Caco-2 (cell line): ENCODE results near the gene OAT. TPM values are rescaled to one million over a fixed set of nuclear protein-coding genes. Genes with fewer than 3 reads are reported as not detected.

Experiments used
- BruUV-seq: library from RNA; stranded (reverse); fragments of 400-500 nt; replicated peaks from 2 replicates; lab custom pipeline; 2021; lab: Mats Ljungman, UMichigan
- CTCF ChIA-PET: fragments of 300-600 bp; sonication (Branson Sonifier 250); formaldehyde crosslinking; loops from one replicate; lab custom pipeline; 2022; ENCODE audit warnings: antibody characterized with exemption; lab: Charles Lee
- POLR2A ChIA-PET: fragments of 300-600 bp; sonication (Branson Sonifier 250); formaldehyde crosslinking; loops from one replicate; lab custom pipeline; 2022; ENCODE audit warnings: antibody characterized with exemption; lab: Charles Lee
- DNase-seq, 2 experiments: peaks; one replicate each; pipeline versions ENCODE4 v3.0.0 to v3.0.0-alpha.2; 2020 to 2022
- H3K27me3 ChIP-seq: replicated peaks from 2 replicates; pipeline ENCODE4 v1.6.0; 2011; ENCODE audit warnings: low read length; ENCODE audit not compliant: control insufficient read depth, insufficient read depth
- H3K36me3 ChIP-seq: 2 replicates; pipeline ENCODE4 v1.5.1; 2011; ENCODE audit warnings: low read length; ENCODE audit not compliant: control insufficient read depth, insufficient read depth
- H3K4me1 ChIP-seq: fragments of 250-450 bp; sonication (Bioruptor Pico); 2 replicates; pipeline ENCODE4 v1.5.1; 2020; ENCODE audit warnings: mild to moderate bottlenecking
- H3K4me3 ChIP-seq: 2 replicates; pipeline ENCODE4 v1.5.1; 2011; ENCODE audit warnings: low read depth, mild to moderate bottlenecking, control low read depth, low read length
- H3K9me3 ChIP-seq: fragments of 250-450 bp; sonication (Bioruptor Pico); 2 replicates; pipeline ENCODE4 v1.5.1; 2020; ENCODE audit warnings: mild to moderate bottlenecking, moderate library complexity
- H3K27ac Mint-ChIP-seq: one replicate; pipeline ENCODE4 v1.8.0; 2022; ENCODE audit warnings: mixed read lengths; ENCODE audit not compliant: unreplicated experiment
- H3K27me3 Mint-ChIP-seq: one replicate; pipeline ENCODE4 v1.8.0; 2022; ENCODE audit warnings: mixed read lengths; ENCODE audit not compliant: insufficient read depth, unreplicated experiment
- H3K36me3 Mint-ChIP-seq: one replicate; pipeline ENCODE4 v1.8.0; 2022; ENCODE audit warnings: mild to moderate bottlenecking, mixed read lengths; ENCODE audit not compliant: insufficient read depth, unreplicated experiment
- H3K4me1 Mint-ChIP-seq: one replicate; pipeline ENCODE4 v1.8.0; 2022; ENCODE audit warnings: low read depth, mixed read lengths; ENCODE audit not compliant: unreplicated experiment
- H3K4me3 Mint-ChIP-seq: one replicate; pipeline ENCODE4 v1.8.0; 2022; ENCODE audit warnings: mild to moderate bottlenecking, moderate library complexity, mixed read lengths; ENCODE audit not compliant: unreplicated experiment
- H3K9me3 Mint-ChIP-seq: one replicate; pipeline ENCODE4 v1.8.0; 2022; ENCODE audit warnings: mixed read lengths; ENCODE audit not compliant: unreplicated experiment
- intact Hi-C: fragments of 100-400 bp; cut with micrococcal nuclease; formaldehyde crosslinking; loops from one replicate; pipeline ENCODE4 v1.10.0; 2022; ENCODE audit not compliant: unreplicated experiment
- total RNA-seq: library from RNA; stranded (reverse); gene quantifications from 2 replicates; pipeline ENCODE4 v1.2.3, GENCODE V29; 2022
- TF ChIP-seq, protein P1 (sequence below), 2 experiments: fragments of 200-600 bp in 1 of 2; IDR thresholded peaks; 1 replicate in 1 of 2; 2 replicates in 1 of 2; pipeline versions ENCODE4 v1.5.1 to v1.8.0; 2011 to 2022; ENCODE audit warnings: antibody characterized with exemption in 1 of 2, control low read depth in 1 of 2, inconsistent platforms in 1 of 2, low read depth in 1 of 2, low read length in 1 of 2, mild to moderate bottlenecking in 1 of 2, moderate library complexity in 1 of 2; ENCODE audit not compliant: insufficient read depth in 1 of 2, severe bottlenecking in 1 of 2, unreplicated experiment in 1 of 2

OAT gene
- total RNA-seq, 1 experiment from 2014 or later, result 312 TPM

DNA sequence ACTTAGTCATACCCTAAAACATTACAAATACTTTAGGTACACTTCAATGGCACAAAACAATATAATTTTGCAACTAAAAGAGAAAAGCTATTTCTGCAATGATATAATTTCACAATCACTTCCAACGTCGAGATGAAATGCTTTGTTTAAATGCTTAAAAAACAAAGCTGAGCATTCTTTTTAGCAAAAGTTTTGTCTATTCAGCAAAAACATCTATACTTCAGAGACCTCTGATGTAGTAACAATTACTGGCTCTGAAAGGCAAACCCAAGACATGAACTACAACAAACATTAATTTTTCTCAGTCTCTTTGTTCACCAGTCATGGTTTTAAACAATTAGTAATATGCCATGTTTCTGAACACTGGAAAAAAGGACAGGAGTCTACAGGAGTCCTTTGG is 16.4 kb downstream of the OAT start:
- BruUV-seq, result no TSS peak
- no peak overlapping the region for H3K4me3 ChIP-seq
- H3K9me3 Mint-ChIP-seq, result no peaks in the 10 kb centered on the region
- POLR2A ChIA-PET, result no interaction called here
- no peak overlapping the region for H3K27ac Mint-ChIP-seq
- peaks cover 84% of the 10 kb centered on the region for H3K36me3 Mint-ChIP-seq
- no peaks in the 10 kb centered on the region for H3K27me3 ChIP-seq
- intact Hi-C loops, result loop anchor here (5.0 kb wide), 1 partner anchor 100 kb away; no protein-coding TSS in a partner anchor
- CTCF ChIA-PET, result no interaction called here
- no peaks in the 10 kb centered on the region for H3K27me3 Mint-ChIP-seq
- TF ChIP-seq, protein P1, sequence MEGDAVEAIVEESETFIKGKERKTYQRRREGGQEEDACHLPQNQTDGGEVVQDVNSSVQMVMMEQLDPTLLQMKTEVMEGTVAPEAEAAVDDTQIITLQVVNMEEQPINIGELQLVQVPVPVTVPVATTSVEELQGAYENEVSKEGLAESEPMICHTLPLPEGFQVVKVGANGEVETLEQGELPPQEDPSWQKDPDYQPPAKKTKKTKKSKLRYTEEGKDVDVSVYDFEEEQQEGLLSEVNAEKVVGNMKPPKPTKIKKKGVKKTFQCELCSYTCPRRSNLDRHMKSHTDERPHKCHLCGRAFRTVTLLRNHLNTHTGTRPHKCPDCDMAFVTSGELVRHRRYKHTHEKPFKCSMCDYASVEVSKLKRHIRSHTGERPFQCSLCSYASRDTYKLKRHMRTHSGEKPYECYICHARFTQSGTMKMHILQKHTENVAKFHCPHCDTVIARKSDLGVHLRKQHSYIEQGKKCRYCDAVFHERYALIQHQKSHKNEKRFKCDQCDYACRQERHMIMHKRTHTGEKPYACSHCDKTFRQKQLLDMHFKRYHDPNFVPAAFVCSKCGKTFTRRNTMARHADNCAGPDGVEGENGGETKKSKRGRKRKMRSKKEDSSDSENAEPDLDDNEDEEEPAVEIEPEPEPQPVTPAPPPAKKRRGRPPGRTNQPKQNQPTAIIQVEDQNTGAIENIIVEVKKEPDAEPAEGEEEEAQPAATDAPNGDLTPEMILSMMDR (IDR thresholded peaks at IDR 0.05; ENCODE audit: insufficient read depth in 1 of 2, low read depth in 1 of 2, low read length in 1 of 2, severe bottlenecking in 1 of 2, unreplicated experiment in 1 of 2), result no peak
- no peaks in the 10 kb centered on the region for H3K4me1 Mint-ChIP-seq
- no peaks in the 10 kb centered on the region for H3K9me3 ChIP-seq
- H3K4me1 ChIP-seq, result no peaks in the 10 kb centered on the region
- no peak overlapping the region for H3K4me3 Mint-ChIP-seq
- DNase-seq, result no peak
- H3K36me3 ChIP-seq, result peaks cover 6% of the 10 kb centered on the region; the same call in 1 of the 2 replicates

DNA sequence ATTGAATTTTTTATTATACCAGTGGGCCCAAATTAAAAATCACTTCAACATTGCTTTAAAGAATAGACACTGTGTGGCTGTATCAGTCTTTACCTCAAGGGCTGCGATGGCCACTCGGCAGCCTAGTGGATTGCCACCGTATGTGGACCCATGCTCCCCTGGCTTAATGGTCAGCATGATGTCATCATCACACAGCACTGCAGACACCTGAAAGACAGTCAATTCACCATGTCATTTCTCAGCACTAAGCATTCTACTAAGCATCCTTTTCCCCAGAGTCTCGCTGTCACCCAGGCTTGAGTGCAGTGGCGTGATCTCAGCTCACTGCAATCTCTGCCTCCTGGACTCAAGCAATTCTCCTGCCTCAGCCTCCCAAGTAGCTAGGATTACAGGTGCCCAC is 17.1 kb downstream of the OAT start:
- Histone ChIP-seq H3K36me3 (peaks cover 2% of the 10 kb centered on the region; the same call in 1 of the 2 replicates), H3K4me1 (no peaks in the 10 kb centered on the region), H3K4me3 (no peak overlapping the region), H3K27me3 (no peaks in the 10 kb centered on the region), H3K9me3 (no peaks in the 10 kb centered on the region)
- peaks cover 84% of the 10 kb centered on the region for H3K36me3 Mint-ChIP-seq
- no peaks in the 10 kb centered on the region for H3K9me3 Mint-ChIP-seq
- BruUV-seq, result no TSS peak
- no peak overlapping the region for H3K27ac Mint-ChIP-seq
- intact Hi-C loops, result loop anchor here (5.0 kb wide), 1 partner anchor 101 kb away; no protein-coding TSS in a partner anchor
- CTCF ChIA-PET, result no interaction called here
- POLR2A ChIA-PET, result no interaction called here
- no peaks in the 10 kb centered on the region for H3K27me3 Mint-ChIP-seq
- TF ChIP-seq, protein P1 (IDR thresholded peaks at IDR 0.05; ENCODE audit: insufficient read depth in 1 of 2, low read depth in 1 of 2, low read length in 1 of 2, severe bottlenecking in 1 of 2, unreplicated experiment in 1 of 2), result no peak
- no peak for DNase-seq
- H3K4me1 Mint-ChIP-seq, result no peaks in the 10 kb centered on the region
- no peak overlapping the region for H3K4me3 Mint-ChIP-seq

DNA sequence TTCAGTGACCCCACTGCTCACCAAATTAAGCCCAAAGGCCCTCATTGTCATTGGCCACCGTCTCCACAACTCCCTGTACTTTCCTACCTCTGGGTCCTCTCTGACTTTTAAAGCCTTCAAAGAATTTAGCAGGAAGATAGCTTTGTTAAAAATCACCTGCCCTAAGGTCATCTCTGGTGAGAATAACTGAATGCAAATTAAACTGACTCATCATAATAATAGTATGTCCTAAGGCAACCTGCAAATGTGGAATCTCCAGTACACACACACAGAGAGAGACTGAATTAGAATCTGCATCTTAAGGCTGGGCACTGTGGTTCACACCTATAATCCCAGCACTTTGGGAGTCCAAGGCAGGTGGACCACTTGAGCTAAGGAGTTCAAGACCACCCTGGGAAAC is 24.1 kb downstream of the OAT start:
- no peak for DNase-seq
- TF ChIP-seq, protein P1 (IDR thresholded peaks at IDR 0.05; ENCODE audit: insufficient read depth in 1 of 2, low read depth in 1 of 2, low read length in 1 of 2, severe bottlenecking in 1 of 2, unreplicated experiment in 1 of 2), result no peak
- H3K4me3 ChIP-seq, result no peak overlapping the region
- peaks cover 4% of the 10 kb centered on the region; the same call in 1 of the 2 replicates for H3K9me3 ChIP-seq
- peaks cover 6% of the 10 kb centered on the region for H3K4me1 Mint-ChIP-seq
- peaks cover 49% of the 10 kb centered on the region for H3K36me3 Mint-ChIP-seq
- BruUV-seq, result no TSS peak
- intact Hi-C loops, result no loop called here
- no peaks in the 10 kb centered on the region for H3K9me3 Mint-ChIP-seq
- no peak overlapping the region for H3K4me3 Mint-ChIP-seq
- H3K4me1 ChIP-seq, result no peaks in the 10 kb centered on the region; the same call in 1 of the 2 replicates
- ChIA-PET CTCF (interaction anchor here (0.7 kb wide), 1 partner anchor 9 kb away, joined by 3 read pairs; no protein-coding TSS in a partner anchor), POLR2A (interaction anchor here (1.5 kb wide), 1 partner anchor 25 kb away, joined by 3 read pairs; no protein-coding TSS in a partner anchor)
- H3K27me3 ChIP-seq, result no peaks in the 10 kb centered on the region
- no peaks in the 10 kb centered on the region for H3K27me3 Mint-ChIP-seq
- H3K27ac Mint-ChIP-seq, result no peak overlapping the region
- H3K36me3 ChIP-seq, result no peaks in the 10 kb centered on the region; the same call in 1 of the 2 replicates
